ENCODE measurements around the gene IZUMO2.

DNA sequence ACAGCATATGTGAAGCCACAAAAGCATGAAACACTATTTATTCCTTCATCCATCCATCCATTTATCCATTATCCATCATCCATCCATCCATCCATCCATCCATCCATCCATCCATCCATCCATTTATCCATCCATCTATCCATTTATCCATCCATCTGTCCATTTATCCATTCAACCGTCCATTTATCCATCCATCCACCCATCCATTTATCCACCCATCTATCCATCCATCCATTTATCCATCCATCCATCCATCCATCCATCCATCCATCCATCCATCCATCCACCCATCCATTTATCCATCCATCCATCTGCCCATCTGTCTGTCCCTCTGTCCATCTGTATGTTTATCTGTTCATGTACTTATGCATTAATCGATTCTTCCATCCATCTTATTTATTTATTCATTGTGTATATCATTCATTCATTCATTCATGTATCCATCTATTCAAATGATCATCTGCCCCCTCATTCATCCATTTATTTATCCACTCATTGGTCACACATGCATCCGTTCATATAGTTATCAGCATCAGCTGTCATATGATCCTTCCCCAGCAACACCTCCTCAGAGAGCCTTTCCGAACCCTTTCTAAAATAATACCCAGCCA lies 33.3 kb upstream of the IZUMO2 start:
- no peak for TF ChIP-seq EZH2 (IDR thresholded peaks at IDR 0.05; ENCODE audit: insufficient read depth, poor library complexity, severe bottlenecking)
- no peak for TF ChIP-seq EZH2phosphoT487 (IDR thresholded peaks at IDR 0.05; ENCODE audit: insufficient read depth, low read depth)
